ENCODE data around the gene NRCAM.

DNA sequence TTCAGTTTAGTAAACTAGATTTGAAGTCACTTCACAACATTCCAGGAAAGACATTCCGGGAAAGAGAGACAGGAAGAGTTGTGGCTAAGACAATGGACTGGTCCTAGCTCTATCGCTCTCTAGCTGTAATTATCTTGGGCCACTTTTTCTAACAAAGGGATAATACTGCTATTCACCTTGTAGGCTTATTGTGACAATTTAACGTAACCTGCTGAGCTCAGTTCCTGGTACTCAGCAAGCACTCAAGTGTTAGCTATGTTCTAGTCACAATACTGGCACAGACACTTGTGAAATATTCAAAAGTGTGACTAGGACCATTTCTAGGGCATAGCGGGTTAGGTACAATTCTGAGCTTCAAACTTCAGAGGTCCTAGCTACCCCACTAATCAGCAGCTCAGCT lies 12.0 kb upstream of the NRCAM start:
- TF ChIP-seq, protein P1, sequence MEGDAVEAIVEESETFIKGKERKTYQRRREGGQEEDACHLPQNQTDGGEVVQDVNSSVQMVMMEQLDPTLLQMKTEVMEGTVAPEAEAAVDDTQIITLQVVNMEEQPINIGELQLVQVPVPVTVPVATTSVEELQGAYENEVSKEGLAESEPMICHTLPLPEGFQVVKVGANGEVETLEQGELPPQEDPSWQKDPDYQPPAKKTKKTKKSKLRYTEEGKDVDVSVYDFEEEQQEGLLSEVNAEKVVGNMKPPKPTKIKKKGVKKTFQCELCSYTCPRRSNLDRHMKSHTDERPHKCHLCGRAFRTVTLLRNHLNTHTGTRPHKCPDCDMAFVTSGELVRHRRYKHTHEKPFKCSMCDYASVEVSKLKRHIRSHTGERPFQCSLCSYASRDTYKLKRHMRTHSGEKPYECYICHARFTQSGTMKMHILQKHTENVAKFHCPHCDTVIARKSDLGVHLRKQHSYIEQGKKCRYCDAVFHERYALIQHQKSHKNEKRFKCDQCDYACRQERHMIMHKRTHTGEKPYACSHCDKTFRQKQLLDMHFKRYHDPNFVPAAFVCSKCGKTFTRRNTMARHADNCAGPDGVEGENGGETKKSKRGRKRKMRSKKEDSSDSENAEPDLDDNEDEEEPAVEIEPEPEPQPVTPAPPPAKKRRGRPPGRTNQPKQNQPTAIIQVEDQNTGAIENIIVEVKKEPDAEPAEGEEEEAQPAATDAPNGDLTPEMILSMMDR (IDR thresholded peaks at IDR 0.05) = no peak
- no peak for TF ChIP-seq EZH2 (IDR thresholded peaks at IDR 0.05; ENCODE audit: borderline replicate concordance, insufficient read depth, low read depth, low read length, poor library complexity, severe bottlenecking)

Measured in B cell (primary cell).